IPS-18a (cell line): ENCODE measurements around the gene BRSK2.
"Not testable (repeated sequence)": the region's sequence is repeated elsewhere in the genome, so short reads cannot be mapped to it uniquely, and the experiment has no call there.

ENCODE experiments used
- H3K27ac ChIP-seq: one replicate; pipeline ENCODE4 v1.5.1; 2013; ENCODE audit warnings: low read length
- H3K27me3 ChIP-seq: one replicate; pipeline ENCODE4 v1.6.1; 2013; ENCODE audit warnings: mild to moderate bottlenecking, low read length; ENCODE audit not compliant: control insufficient read depth, insufficient read depth
- H3K36me3 ChIP-seq: one replicate; pipeline ENCODE4 v1.6.1; 2013; ENCODE audit warnings: low read depth, low read length; ENCODE audit not compliant: control insufficient read depth
- H3K4me1 ChIP-seq: one replicate; pipeline ENCODE4 v1.6.1; 2013; ENCODE audit warnings: low read depth, low read length; ENCODE audit not compliant: control insufficient read depth
- H3K4me3 ChIP-seq: one replicate; pipeline ENCODE4 v1.5.1; 2013; ENCODE audit warnings: low read length
- H3K9ac ChIP-seq: one replicate; pipeline ENCODE4 v1.6.1; 2013; ENCODE audit warnings: mild to moderate bottlenecking, low read length, moderate library complexity
- H3K9me3 ChIP-seq: one replicate; pipeline ENCODE4 v1.6.1; 2013; ENCODE audit warnings: low read depth, low read length; ENCODE audit not compliant: control insufficient read depth

BRSK2 gene

DNA sequence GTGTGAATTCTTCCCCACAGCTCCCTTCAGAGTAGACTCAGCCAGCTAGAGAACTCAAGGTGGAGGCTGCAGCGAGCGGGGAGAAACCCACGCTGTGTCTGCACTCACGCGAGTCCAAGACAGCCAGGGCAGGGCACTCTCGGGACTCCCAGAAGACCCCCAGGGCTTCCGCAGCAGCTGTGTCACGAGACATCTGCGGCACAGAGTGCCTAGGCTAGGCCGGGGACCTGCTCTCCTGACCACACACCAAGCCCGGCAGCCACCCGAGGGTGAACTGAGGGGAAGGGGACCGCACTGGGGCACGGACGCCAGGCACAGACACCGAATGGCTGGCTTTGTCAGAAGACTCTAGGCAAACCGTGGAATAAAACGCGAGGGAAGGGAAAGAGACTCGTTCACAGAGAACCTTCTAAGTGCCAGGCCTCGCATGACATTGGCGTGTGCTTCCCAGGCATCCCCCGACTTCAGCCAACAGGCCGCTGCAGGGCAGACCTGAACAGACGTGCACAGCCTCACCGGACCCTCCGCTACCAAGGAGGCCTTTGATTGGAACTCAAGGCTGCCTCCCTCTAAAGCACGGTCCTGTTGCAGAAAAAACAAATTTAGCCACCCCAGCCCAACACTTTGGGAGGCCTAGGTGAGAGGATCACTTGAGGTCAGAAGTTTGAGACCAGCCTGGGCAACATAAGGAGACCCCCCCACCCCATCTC lies 115.0 kb downstream of the BRSK2 start:
- Histone ChIP-seq H3K4me3 (no peak overlapping the region), H3K27ac (no peak overlapping the region), H3K9me3 (no peaks in the 10 kb centered on the region), H3K27me3 (no peaks in the 10 kb centered on the region), H3K4me1 (peaks cover 7% of the 10 kb centered on the region), H3K36me3 (no peaks in the 10 kb centered on the region), H3K9ac (no peak overlapping the region)

DNA sequence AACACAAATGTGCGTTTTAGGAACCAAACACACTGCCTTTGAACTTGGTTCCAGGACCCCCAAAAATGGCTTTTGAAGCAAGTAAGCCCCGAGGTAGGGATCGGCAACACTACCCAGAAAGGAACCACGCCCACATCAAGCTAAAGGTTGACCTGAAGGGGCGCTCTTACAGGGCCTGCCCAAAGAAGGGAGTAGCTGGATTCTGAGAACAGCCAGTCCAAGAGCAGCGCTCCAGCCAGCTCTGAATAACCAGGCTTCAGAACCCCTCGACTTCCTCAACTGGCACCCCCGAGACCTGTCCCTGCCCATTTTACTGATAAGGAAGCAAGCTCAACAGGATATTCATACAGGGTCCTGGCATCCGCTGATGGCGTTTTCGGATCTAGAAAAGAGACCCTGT lies 115.7 kb downstream of the BRSK2 start:
- no peaks in the 10 kb centered on the region for H3K27me3 ChIP-seq
- no peaks in the 10 kb centered on the region for H3K36me3 ChIP-seq
- no peak overlapping the region for H3K27ac ChIP-seq
- no peak overlapping the region for H3K4me3 ChIP-seq
- peaks cover 7% of the 10 kb centered on the region for H3K4me1 ChIP-seq
- H3K9me3 ChIP-seq = no peaks in the 10 kb centered on the region
- no peak overlapping the region for H3K9ac ChIP-seq

GRCh38 chr11:1506981-1507380 lies 117.2 kb downstream of the BRSK2 start:
- Histone ChIP-seq H3K36me3 (no peaks in the 10 kb centered on the region), H3K9me3 (no peaks in the 10 kb centered on the region), H3K27ac (no peak overlapping the region), H3K4me1 (peaks cover 7% of the 10 kb centered on the region), H3K9ac (no peak overlapping the region), H3K27me3 (no peaks in the 10 kb centered on the region), H3K4me3 (no peak overlapping the region)

DNA sequence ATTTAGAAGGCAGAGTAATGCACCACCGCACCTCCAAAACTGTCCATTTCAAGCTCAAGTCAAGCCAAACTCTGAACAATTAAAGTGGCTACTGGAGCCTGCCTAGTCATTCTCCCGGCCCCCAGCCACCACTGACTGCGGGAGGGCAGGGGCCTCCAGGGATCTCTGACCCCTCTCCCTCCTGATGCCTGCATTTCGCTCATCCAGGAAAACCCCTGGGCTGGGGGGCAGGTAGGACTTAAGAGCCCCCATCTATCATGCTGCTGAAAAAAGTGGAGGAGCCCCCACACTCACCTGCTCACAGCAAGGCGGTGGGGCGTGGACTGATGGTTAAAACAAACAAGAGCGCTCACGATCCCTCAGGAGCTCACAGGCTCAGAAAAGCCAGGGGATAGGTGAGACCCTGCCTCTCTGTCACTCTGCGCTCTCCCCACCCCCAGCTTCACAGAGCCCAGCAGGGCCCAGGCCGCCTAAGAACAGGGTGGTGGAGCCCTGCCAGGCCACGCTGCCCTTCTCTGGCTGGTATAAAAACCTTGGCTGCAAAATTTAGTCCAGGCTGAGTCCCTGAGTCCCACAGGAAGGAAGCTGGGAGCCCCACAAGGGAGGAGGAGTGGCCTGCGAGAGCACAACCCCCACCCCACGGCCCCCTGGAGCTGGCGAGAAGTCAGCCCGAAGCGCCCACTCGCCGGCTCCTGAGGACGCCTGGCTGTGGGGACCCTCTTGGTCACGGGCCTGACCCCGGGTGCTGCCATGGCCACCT lies 117.8 kb downstream of the BRSK2 start:
- Histone ChIP-seq H3K36me3 (no peaks in the 10 kb centered on the region), H3K9ac (no peak overlapping the region), H3K27me3 (no peaks in the 10 kb centered on the region), H3K27ac (no peak overlapping the region), H3K4me1 (peaks cover 7% of the 10 kb centered on the region), H3K4me3 (no peak overlapping the region), H3K9me3 (no peaks in the 10 kb centered on the region)

- no peak overlapping the region for H3K4me3 ChIP-seq
- no peaks in the 10 kb centered on the region for H3K27me3 ChIP-seq
- no peaks in the 10 kb centered on the region for H3K36me3 ChIP-seq
- peaks cover 12% of the 10 kb centered on the region for H3K4me1 ChIP-seq
- H3K9me3 ChIP-seq = no peaks in the 10 kb centered on the region
- H3K9ac ChIP-seq = no peak overlapping the region
- H3K27ac ChIP-seq = no peak overlapping the region
Observed at GRCh38 chr11:1508491-1508891, 118.8 kb downstream of the BRSK2 start.

GRCh38 chr11:1508986-1509385 lies 119.3 kb downstream of the BRSK2 start:
- H3K36me3 ChIP-seq = no peaks in the 10 kb centered on the region
- no peak overlapping the region for H3K27ac ChIP-seq
- peaks cover 12% of the 10 kb centered on the region for H3K4me1 ChIP-seq
- no peaks in the 10 kb centered on the region for H3K9me3 ChIP-seq
- no peaks in the 10 kb centered on the region for H3K27me3 ChIP-seq
- no peak overlapping the region for H3K9ac ChIP-seq
- H3K4me3 ChIP-seq = no peak overlapping the region

DNA sequence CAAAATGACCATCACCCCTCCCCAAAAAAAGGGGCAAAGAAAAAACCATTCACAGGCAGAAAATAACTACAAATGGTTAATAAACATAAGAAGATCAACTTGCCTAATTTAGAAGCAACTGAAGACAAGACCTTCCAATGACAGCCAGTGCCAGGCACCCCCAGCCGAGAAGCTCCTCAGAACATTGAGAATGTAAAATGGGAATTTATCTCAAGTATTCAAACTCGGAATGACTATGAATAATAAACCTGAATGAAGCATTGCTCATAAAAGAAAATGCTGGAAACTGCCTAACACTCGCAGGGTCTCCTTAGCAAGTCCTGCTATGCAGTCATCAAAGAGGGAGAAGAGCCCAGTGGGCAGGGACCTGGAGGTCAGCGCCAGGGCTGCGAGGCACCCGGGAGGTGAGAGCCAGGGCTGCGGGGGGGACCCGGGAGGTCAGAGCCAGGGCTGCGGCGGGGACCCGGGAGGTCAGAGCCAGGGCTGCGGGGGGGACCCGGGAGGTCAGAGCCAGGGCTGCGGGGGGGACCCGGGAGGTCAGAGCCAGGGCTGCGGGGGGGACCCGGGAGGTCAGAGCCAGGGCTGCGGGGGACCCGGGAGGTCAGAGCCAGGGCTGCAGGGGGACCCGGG lies 120.0 kb downstream of the BRSK2 start:
- Histone ChIP-seq H3K9ac (no peak overlapping the region), H3K4me1 (peaks cover 12% of the 10 kb centered on the region), H3K9me3 (no peaks in the 10 kb centered on the region), H3K27ac (no peak overlapping the region), H3K4me3 (no peak overlapping the region), H3K27me3 (no peaks in the 10 kb centered on the region), H3K36me3 (no peaks in the 10 kb centered on the region)

DNA sequence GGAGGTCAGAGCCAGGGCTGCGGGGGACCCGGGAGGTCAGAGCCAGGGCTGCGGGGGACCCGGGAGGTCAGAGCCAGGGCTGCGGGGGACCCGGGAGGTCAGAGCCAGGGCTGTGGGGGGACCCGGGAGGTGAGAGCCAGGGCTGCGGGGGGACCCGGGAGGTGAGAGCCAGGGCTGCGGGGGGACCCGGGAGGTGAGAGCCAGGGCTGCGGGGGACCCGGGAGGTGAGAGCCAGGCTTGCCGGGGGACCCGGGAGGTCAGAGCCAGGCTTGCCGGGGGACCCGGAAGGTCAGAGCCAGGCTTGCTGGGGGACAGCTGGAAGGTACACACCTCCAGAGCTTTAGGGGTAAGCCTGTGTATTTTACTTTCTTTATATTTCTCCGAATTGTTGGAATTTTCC lies 120.6 kb downstream of the BRSK2 start:
- not testable (repeated sequence) for H3K9me3 ChIP-seq, H3K27ac ChIP-seq, H3K36me3 ChIP-seq, H3K9ac ChIP-seq, H3K27me3 ChIP-seq, H3K4me3 ChIP-seq
- peaks cover 15% of the 10 kb centered on the region for H3K4me1 ChIP-seq

DNA sequence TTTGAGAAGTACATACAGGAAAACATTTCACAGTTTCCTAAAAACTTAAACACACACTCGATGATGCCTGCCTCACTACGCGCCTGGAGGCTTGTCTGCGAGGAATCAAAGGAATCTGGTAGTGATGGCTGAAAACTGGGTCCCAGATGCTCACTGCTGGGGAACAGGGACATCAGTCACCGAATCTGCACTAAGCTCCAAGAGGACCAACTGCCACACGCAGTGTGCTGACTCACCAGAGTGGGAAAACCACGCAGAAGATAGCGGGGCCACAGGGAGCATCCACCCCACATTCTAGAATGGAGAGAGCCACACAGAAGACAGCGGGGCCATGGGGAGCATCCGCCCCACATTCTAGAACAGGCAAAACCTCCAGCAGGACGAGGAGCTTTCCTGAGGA lies 121.2 kb downstream of the BRSK2 start:
- no peak overlapping the region for H3K27ac ChIP-seq
- peaks cover 16% of the 10 kb centered on the region for H3K4me1 ChIP-seq
- no peaks in the 10 kb centered on the region for H3K27me3 ChIP-seq
- H3K9ac ChIP-seq = no peak overlapping the region
- no peaks in the 10 kb centered on the region for H3K36me3 ChIP-seq
- no peak overlapping the region for H3K4me3 ChIP-seq
- no peaks in the 10 kb centered on the region for H3K9me3 ChIP-seq

DNA sequence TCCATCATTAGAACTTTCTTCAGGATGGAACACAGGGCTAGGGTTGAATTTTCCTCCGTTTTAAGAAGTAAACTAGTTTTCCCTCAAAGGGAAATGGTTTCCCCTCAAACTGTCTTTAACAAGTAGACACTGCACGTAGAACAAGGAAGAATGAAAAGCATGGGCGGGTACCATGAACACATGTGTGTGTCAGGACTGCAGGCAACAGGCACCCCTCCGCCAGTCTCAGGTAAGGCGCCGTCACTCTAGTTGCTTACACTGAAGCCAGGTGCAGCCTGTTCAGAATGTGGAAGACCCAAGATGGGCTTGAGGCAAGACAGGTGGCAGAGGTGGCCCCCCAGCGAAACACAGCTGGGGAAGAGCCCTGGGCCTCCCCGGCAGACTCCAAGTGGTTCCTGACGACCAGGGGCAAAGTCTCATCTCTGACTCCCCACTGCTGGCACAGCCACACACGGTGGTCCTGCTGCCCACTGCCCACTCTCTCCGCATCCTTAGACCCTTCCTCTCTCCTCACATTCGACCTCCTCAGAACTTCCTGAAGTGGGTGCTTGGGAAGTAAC lies 122.3 kb downstream of the BRSK2 start:
- Histone ChIP-seq H3K4me3 (no peak overlapping the region), H3K27me3 (no peaks in the 10 kb centered on the region), H3K27ac (no peak overlapping the region), H3K9me3 (no peaks in the 10 kb centered on the region), H3K36me3 (no peaks in the 10 kb centered on the region), H3K4me1 (peaks cover 16% of the 10 kb centered on the region), H3K9ac (no peak overlapping the region)
